Stimulated activated CD8-positive, alpha-beta memory T cell treated with anti-CD3 and anti-CD28 coated beads, Interleukin-12 subunit alpha, Interleukin-12 subunit beta, amount 100 ng/mL, for 24 hours (primary cell): ENCODE data around the gene TWIST1.

ENCODE experiments used
- DNase-seq: peaks from one replicate; pipeline ENCODE4 v3.0.0-alpha.2; 2020; ENCODE audit errors: extremely low read depth

TWIST1 gene

DNA sequence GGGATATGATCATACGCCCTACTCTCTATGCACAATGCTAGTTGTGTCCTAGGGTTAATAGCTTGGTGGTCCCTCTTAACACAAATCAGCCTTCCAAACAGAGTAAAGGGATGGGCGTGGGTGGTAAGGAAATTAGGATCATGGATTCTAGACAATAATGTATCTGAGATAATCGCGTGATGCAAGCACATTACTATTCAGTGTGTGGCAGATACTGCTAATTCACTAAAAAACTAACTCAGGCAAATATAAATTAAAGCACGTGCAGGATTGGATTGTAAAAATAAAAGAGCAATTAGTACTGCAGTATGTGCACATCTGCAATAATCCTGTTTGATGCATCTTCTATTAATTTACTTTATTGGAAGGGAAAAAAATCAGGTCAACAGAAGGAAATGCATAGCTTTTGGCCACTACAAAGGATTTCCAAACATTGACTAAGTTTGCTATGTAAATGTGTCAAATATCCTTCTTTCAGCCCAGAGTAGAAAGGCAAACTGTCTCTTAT, 22.0 kb downstream of the TWIST1 start:
- DNase-seq, result no peak

DNA sequence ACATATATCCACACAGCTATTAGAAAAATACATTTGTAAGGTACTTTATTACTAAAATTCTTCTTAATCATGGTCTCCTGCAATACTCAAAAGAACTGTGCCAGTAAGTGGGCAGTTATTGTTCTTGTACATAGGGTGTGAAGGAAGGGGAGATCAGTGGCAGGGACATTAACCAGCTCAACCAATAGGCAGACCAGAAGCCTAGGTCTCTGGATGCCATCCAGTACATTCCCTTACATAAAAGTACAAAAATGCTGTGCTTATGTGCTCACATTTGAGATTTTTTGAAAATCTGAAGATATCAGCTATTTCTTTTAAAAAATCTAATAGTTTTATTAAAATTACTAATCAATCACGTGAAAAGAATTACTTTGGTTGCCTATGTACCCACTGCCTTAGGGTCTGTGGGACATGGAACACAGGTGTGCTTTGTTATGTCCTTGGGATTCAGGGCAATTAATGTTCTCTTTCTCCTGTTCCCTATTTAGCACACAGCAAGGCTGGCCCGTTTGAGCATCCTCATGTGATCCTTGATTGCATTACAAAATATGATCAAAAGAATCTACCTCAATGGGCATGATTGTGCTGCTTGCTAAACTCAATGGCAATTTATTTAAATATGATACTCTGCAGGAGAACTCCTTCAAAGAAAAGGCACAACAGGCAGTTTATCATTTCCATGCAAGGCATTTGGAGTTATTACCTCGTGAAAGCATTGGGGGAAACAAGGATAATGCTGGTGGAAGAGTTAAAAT, 22.7 kb downstream of the TWIST1 start:
- DNase-seq, result no peak

DNA sequence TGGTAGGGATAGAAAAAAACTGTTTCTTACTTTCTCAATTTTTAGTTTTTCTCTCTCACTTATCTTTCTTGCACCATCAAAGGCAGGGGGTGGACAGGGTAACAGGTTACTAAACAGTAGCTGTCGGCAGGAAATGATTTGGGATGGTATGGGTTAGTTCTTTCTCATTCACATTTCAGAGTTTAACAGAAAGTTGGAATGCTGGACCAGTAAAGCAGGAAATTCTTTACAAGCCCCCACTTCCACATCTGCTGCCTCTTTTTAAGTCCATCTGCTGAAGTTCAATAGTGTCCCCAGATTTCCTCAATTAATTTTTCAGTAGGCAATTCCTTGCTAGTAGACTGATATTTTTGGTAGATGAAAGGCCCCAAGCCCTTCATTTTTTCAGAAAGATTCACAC, 23.3 kb downstream of the TWIST1 start:
- no peak for DNase-seq

DNA sequence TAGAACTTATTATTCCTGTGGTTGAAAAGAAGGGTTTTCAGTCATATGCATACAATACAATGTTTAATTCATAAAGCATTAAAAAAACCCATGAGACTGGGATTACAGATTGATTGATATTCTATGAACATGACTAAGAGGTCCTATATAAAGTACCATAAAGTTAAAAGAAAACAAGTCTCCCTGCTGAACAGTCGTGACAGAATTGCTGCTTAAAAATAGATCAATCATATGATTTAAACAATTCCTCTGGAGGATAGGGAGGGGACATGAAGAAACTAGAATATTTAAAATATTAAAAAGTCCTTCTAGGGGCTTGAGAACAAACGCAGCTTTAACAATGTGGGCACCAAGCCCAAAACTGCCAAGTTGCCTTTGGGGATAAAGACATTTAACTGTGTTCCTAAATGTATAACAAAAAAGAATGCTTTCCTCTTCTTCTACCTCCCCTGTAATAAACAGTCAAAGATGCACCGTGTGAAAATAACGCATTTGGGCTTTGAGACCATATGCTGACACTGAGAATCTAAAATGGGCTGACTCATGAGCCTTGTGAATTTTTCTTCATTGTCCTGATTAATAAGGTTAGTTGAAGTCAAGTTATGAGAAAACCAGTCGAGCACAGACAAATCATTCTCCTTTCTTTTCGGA, 25.8 kb downstream of the TWIST1 start:
- no peak for DNase-seq

DNA sequence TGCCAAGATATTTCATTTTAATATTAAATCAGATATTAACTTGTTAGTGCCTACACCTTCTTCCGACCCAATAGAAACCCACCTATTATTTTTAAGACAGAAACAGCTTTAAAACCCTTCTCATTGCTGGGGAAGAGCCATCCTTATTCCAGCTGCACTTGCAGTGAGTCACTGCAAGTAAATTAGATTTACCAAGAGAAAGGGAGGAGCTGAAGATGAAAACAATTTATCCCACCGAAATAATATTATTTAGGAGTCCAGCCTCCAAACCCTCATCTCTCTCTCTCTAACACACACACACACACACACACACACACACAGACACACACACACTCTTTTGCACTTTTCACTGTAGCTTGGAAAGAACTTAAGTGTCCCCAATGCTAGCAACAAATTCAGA, 26.9 kb downstream of the TWIST1 start:
- DNase-seq, result no peak

DNA sequence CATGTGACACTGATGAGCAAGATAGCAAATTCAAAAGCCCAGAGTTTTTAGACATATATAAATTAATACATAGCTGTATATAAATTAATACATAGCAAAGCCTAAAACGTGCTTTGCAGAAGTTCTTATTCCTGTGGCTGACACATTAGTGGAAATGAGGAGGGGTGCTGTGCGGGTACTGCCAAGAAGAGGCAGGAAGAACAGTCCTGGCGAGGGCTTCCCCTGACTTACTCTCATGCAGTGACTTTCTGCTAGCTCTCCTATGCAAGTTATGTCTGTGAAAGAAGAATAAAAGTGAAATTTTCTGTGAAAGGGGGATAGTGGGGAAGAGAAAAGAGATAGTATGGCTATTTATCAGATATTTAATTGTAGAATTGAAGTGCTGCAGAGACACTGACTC, 27.6 kb downstream of the TWIST1 start:
- no peak for DNase-seq

DNA sequence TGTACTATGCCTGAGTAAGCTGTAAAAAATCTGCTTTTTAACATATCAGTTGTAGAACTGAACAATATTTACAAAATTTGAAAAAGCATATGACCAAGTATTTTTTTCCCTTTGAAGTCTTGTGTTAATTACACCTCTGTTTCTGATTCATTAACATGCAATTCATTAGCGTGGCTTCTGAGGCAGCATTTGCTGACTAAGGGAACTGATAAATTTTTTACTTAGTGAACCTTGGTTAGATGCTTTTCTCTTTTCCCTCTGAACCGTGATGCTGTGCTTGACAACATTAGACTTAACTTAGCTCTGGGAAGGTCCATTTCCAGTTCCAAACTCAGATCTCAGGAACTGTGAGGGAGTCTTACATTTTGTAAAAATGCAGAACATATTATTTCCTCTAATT, 28.1 kb downstream of the TWIST1 start:
- DNase-seq, result no peak

DNA sequence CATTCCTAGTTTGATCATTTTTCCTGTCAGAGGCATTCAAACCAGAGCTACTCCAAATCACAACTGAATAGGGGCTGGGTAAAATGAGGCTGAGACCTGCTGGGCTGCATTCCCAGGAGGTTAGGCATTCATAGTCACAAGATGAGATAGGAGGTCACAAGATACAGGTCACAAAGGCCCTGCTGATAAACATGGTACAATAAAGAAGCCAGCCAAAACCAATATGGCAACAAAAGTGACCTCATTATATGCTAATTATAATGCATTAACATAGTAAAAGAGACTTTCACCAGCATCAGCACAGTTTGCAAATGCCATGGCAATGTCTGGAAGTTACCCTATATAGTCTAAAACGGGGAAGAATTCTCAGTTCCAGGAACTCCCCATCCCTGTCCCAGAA, 37.3 kb downstream of the TWIST1 start:
- no peak for DNase-seq

DNA sequence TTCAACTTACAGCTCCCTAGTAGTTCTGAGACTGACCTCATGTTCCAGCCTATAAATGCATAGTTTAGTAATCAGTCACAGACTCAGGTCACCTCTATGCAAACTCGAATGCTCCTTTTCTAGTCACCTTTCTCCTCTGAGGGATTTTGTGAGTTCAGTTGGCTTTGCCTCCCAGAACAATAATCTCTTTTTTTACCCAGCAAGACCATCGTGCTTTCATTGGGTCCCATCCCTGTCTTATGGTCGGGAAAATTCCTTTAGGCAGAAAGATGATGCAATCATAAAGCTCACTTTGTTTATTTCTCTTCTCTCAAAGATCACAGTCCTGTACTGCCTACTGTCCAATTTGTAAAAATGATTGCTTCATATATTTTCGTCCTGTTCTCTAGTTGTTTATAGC, 38.4 kb downstream of the TWIST1 start:
- no peak for DNase-seq

DNA sequence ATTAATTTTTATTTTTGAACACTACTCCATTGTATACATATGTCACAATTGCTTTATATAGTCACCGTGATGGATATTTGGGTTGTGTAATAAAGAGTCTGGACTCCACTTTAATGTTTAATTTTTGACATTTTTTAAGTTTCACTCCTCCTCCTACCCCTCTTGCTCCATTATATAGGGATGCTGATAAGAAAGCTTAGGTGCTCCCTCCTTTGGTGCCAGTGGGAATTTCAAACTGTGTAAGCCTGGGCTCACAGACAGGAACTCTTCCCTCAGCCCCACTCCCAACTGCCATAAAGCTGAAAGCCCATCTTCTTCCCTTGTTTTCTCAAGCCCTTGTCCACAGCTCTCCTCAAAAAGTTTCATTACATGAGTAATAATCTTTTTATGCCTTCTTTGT, 47.6 kb downstream of the TWIST1 start:
- no peak for DNase-seq

DNA sequence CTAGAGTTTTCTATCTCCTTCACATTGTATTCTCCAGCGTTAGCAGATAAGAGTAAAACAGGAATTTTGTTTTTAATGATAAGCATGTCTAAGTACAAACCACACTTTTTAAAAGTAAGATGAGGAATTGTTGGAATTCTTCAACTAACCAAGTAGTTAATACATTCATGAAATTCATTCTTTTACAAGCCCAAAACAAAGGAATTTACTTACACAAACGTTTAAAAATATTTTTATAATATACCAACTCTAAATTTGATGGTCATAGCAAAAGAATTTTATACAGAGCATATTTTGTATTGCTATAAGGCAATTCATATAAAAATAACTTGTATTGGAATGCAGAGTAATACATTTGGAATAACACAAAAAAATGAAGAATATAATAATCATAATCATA, 51.3 kb downstream of the TWIST1 start:
- DNase-seq, result no peak
